ENCODE results near the gene CST8.

- TF ChIP-seq YY1 (IDR thresholded peaks at IDR 0.05; ENCODE audit: insufficient read depth, insufficient read length) (no peak), ZNF274 (IDR thresholded peaks at IDR 0.05; ENCODE audit: low read depth, low read length) (no peak), SUZ12 (IDR thresholded peaks at IDR 0.05; ENCODE audit: extremely low read depth, insufficient read depth, insufficient read length) (no peak)
Measured at GRCh38 chr20:23507346-23507745, 16.4 kb downstream of the CST8 start.
